ENCODE data around the gene PCMTD2. TPM values are rescaled to one million over a fixed set of nuclear protein-coding genes. Genes with fewer than 3 reads are reported as not detected.

The PCMTD2 gene
- total and polyA plus RNA-seq, 2 experiments from 2014 or later = 37.7 to 79.2 TPM

DNA sequence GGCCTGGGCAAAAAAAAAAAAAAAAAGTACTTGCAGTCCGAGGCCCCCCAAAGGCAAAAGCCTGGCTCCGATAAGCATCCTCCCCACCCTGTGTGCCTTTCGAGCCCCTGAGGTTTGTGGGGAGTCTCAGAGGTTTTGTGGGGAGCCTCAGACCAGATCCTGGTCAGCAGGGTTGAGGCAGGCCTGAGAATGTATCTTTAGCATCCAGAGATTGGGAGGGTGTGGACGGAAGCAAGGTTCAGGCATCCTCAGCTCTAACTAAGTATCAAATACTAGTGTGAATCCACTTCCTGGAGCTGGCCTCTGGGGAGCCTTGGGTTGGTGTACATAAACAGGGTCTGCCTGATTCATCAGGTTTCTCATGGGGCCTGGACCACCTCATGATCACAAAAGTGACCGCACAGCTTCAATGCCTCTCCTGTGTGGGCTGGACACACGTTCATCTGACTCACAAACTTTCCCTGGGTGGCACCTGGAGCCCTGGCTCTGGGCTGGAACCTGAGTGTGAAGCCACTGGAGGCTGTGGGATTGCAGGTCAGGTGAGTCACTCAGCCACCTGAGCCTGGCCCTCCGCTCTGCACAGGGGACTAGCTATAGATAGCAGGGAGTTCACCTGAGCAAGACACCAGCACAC, 24.4 kb downstream of the PCMTD2 start:
- Histone ChIP-seq H2AFZ (no peak overlapping the region), H3K9me2 (replicated peaks; ENCODE audit: insufficient read depth) (no peaks in the 10 kb centered on the region), H3K79me2 (no peaks in the 10 kb centered on the region), H3K4me3 (no peak overlapping the region), H3K4me1 (ENCODE audit: insufficient read depth) (no peaks in the 10 kb centered on the region), H3K4me2 (no peak overlapping the region), H3K9me3 (ENCODE audit: low read depth) (no peaks in the 10 kb centered on the region), H3K27me3 (no peaks in the 10 kb centered on the region), H3K36me3 (replicated peaks; ENCODE audit: insufficient read depth, low read depth) (no peaks in the 10 kb centered on the region), H3K27ac (no peak overlapping the region), H4K20me1 (ENCODE audit: insufficient read depth, poor library complexity, severe bottlenecking) (no peaks in the 10 kb centered on the region)
- TF ChIP-seq EZH2phosphoT487 (IDR thresholded peaks at IDR 0.05; ENCODE audit: low read depth, severe bottlenecking, unreplicated experiment) = no peak
- TF ChIP-seq EZH2 (IDR thresholded peaks at IDR 0.05; ENCODE audit: borderline replicate concordance) = no peak
- TF ChIP-seq, protein P1, sequence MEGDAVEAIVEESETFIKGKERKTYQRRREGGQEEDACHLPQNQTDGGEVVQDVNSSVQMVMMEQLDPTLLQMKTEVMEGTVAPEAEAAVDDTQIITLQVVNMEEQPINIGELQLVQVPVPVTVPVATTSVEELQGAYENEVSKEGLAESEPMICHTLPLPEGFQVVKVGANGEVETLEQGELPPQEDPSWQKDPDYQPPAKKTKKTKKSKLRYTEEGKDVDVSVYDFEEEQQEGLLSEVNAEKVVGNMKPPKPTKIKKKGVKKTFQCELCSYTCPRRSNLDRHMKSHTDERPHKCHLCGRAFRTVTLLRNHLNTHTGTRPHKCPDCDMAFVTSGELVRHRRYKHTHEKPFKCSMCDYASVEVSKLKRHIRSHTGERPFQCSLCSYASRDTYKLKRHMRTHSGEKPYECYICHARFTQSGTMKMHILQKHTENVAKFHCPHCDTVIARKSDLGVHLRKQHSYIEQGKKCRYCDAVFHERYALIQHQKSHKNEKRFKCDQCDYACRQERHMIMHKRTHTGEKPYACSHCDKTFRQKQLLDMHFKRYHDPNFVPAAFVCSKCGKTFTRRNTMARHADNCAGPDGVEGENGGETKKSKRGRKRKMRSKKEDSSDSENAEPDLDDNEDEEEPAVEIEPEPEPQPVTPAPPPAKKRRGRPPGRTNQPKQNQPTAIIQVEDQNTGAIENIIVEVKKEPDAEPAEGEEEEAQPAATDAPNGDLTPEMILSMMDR (IDR thresholded peaks at IDR 0.05; ENCODE audit: poor library complexity) = no peak
- WGBS (ENCODE audit: low lambda C conversion rate, missing lambda C conversion rate) = 87% methylated on average over 7 of the region's 7 CpGs
- DNase-seq (ENCODE audit: low spot score) = no peak

DNA sequence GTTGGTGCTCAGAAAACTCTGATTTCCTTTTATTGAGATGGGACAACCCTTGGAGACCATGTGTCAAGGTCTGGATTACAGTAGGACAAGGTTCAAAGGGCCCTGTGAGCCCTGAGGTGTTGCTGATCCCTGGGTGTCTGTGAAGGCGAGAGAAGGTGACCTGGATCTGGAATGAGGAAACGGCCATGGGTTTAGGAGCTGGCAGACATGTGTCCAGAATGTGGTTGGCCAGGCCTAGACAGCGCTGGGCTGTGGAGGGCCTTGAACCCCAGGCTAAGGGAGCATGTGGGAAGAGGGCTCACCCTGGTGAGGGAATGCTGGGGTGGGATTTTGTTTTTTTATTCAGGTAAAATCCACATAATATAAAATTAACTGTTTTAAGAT, 24.9 kb downstream of the PCMTD2 start:
- no peaks in the 10 kb centered on the region for H3K27me3 ChIP-seq
- no peak for TF ChIP-seq EZH2 (IDR thresholded peaks at IDR 0.05; ENCODE audit: borderline replicate concordance)
- TF ChIP-seq EZH2phosphoT487 (IDR thresholded peaks at IDR 0.05; ENCODE audit: low read depth, severe bottlenecking, unreplicated experiment) = no peak
- TF ChIP-seq, protein P1 (IDR thresholded peaks at IDR 0.05; ENCODE audit: poor library complexity) = no peak
- H3K4me1 ChIP-seq (ENCODE audit: insufficient read depth) = no peaks in the 10 kb centered on the region
- no peak overlapping the region for H3K4me3 ChIP-seq
- H2AFZ ChIP-seq = no peak overlapping the region
- H3K79me2 ChIP-seq = no peaks in the 10 kb centered on the region
- WGBS (ENCODE audit: low lambda C conversion rate, missing lambda C conversion rate) = 83% methylated on average over 3 of the region's 3 CpGs
- no peaks in the 10 kb centered on the region for H3K9me2 ChIP-seq (replicated peaks; ENCODE audit: insufficient read depth)
- H4K20me1 ChIP-seq (ENCODE audit: insufficient read depth, poor library complexity, severe bottlenecking) = no peaks in the 10 kb centered on the region
- no peak for DNase-seq (ENCODE audit: low spot score)
- no peaks in the 10 kb centered on the region for H3K36me3 ChIP-seq (replicated peaks; ENCODE audit: insufficient read depth, low read depth)
- no peak overlapping the region for H3K27ac ChIP-seq
- no peaks in the 10 kb centered on the region for H3K9me3 ChIP-seq (ENCODE audit: low read depth)
- no peak overlapping the region for H3K4me2 ChIP-seq

DNA sequence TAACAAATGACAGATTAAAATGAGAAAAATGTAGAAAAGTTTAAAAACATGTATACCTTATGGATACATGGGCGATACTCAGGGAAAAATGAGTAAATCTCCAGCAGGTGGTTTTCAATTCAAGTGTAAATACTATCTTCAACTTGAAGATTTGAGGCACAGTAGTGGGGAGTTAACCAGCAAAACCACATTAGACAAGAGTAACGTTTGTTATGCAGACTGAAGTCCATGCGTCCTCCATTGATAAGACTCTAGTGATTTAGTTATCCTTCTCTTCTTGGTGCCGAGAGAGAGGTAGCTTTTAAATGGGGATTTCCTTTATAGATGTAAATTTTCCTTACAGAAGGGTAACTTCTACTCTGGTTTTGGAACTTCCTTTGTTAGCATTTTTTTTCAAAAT, 28.1 kb downstream of the PCMTD2 start:
- Histone ChIP-seq H3K27me3 (no peaks in the 10 kb centered on the region), H3K79me2 (no peaks in the 10 kb centered on the region), H3K4me2 (no peak overlapping the region), H3K27ac (no peak overlapping the region), H2AFZ (no peak overlapping the region), H3K4me3 (no peak overlapping the region), H3K9me2 (replicated peaks; ENCODE audit: insufficient read depth) (no peaks in the 10 kb centered on the region), H4K20me1 (ENCODE audit: insufficient read depth, poor library complexity, severe bottlenecking) (no peaks in the 10 kb centered on the region), H3K4me1 (ENCODE audit: insufficient read depth) (no peaks in the 10 kb centered on the region), H3K36me3 (replicated peaks; ENCODE audit: insufficient read depth, low read depth) (no peaks in the 10 kb centered on the region), H3K9me3 (ENCODE audit: low read depth) (no peaks in the 10 kb centered on the region)
- no peak for DNase-seq (ENCODE audit: low spot score)
- TF ChIP-seq EZH2phosphoT487 (IDR thresholded peaks at IDR 0.05; ENCODE audit: low read depth, severe bottlenecking, unreplicated experiment) (no peak), EZH2 (IDR thresholded peaks at IDR 0.05; ENCODE audit: borderline replicate concordance) (no peak)
- TF ChIP-seq, protein P1 (IDR thresholded peaks at IDR 0.05; ENCODE audit: poor library complexity) = no peak
- 63% methylated on average over 4 of the region's 4 CpGs for WGBS (ENCODE audit: low lambda C conversion rate, missing lambda C conversion rate)

All from hepatocyte (in vitro differentiated cells).